Suprapubic skin (tissue), 4 donors: ENCODE data around the gene NSUN4.

Experiments
- CTCF ChIP-seq, 2 donors: fragments of 200-600 bp in 1 of 2; fragments of 450-650 bp in 1 of 2; sonication (generic) in 1 of 2; IDR thresholded peaks; one replicate each; pipeline ENCODE4 v1.5.1; 2016 to 2019; ENCODE audit warnings: antibody characterized with exemption in 2 of 2, mild to moderate bottlenecking in 1 of 2, moderate library complexity in 1 of 2
- EP300 ChIP-seq: sonication (generic); formaldehyde crosslinking; IDR thresholded peaks from one replicate; pipeline ENCODE4 v1.6.1; 2017; ENCODE audit warnings: antibody characterized with exemption
- POLR2A ChIP-seq, 2 donors: fragments of 450-650 bp; IDR thresholded peaks; one replicate each; pipeline ENCODE4 v1.6.1; 2017; ENCODE audit warnings: antibody characterized with exemption in 2 of 2, mild to moderate bottlenecking in 2 of 2, moderate library complexity in 2 of 2
- POLR2AphosphoS5 ChIP-seq, 3 donors: sonication (generic); formaldehyde crosslinking; IDR thresholded peaks; one replicate each; pipeline ENCODE4 v1.6.1; 2017; ENCODE audit warnings: antibody characterized with exemption in 3 of 3

DNA sequence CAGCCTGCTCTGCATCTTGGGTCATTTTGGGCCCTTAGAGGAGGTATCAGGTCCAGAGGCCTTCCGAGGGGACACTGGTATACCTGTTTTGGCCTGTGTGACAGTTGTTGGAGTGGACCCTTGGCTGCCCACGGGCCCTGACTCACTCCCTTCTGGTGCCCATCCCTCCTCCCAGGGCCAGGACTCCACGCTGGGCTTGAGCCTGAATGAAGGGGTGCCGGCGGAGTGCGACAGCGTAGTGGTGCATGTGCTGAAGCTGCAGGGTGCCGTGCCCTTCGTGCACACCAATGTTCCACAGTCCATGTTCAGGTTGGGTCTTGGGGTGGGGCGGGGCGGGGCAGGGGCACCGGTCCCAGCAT is 64.6 kb downstream of the NSUN4 start:
- no peak for TF ChIP-seq CTCF (IDR thresholded peaks at IDR 0.05)
- no peak for TF ChIP-seq EP300
- no peak for TF ChIP-seq POLR2A (IDR thresholded peaks at IDR 0.05)
- no peak for TF ChIP-seq POLR2AphosphoS5 (IDR thresholded peaks at IDR 0.05)
